WTC11 (cell line): Measurements from ENCODE around the gene WTIP.

Source experiments
- CREB1 ChIP-seq: sonication (generic); formaldehyde crosslinking; IDR thresholded peaks from 2 replicates; pipeline ENCODE4 v1.8.0; 2023; ENCODE audit warnings: mild to moderate bottlenecking, missing genetic modification reagents
- CTCF ChIP-seq: fragments of 200-600 bp; IDR thresholded peaks from 2 replicates; pipeline ENCODE4 v1.8.0; 2022; ENCODE audit warnings: antibody characterized with exemption
- FOXK1 ChIP-seq: sonication (generic); formaldehyde crosslinking; IDR thresholded peaks from 2 replicates; pipeline ENCODE4 v1.8.0; 2022; ENCODE audit warnings: mild to moderate bottlenecking, moderate library complexity, missing genetic modification reagents
- MLX ChIP-seq: sonication (generic); formaldehyde crosslinking; IDR thresholded peaks from 2 replicates; pipeline ENCODE4 v1.8.1; 2023; ENCODE audit warnings: mild to moderate bottlenecking, missing genetic modification reagents, moderate library complexity
- USF1 ChIP-seq: sonication (generic); formaldehyde crosslinking; IDR thresholded peaks from 2 replicates; pipeline ENCODE4 v1.8.0; 2022; ENCODE audit warnings: mild to moderate bottlenecking, missing genetic modification reagents

GRCh38 chr19:34493649-34494044, 12.1 kb downstream of the WTIP start:
- TF ChIP-seq USF1 (CRISPR knock-in tag) (no peak), CTCF (no peak), CREB1 (CRISPR knock-in tag) (no peak), FOXK1 (CRISPR knock-in tag) (no peak), MLX (CRISPR knock-in tag) (no peak)
